Gastroesophageal sphincter (tissue), 4 donors: ENCODE results near the gene ANKUB1. TPM values are rescaled to one million over a fixed set of nuclear protein-coding genes. Genes with fewer than 3 reads are reported as not detected.

Experiments
- ATAC-seq: fragments of 150-250 bp; one replicate; pipeline ENCODE4 v1.9.1; 2016; ENCODE audit warnings: mild to moderate bottlenecking, moderate library complexity
- H3K27ac ChIP-seq, 4 donors: fragments of 200-600 bp; sonication (generic) in 3 of 4; 1 replicate in 3 of 4; 2 replicates in 1 of 4; pipeline ENCODE4 v1.5.1; 2016 to 2019
- H3K27me3 ChIP-seq: fragments of 200-600 bp; sonication (generic); one replicate; pipeline ENCODE4 v1.5.1; 2019
- H3K36me3 ChIP-seq, 2 donors: fragments of 200-600 bp; sonication (generic); one replicate each; pipeline ENCODE4 v1.5.1; 2019; ENCODE audit warnings: control low read depth in 1 of 2
- H3K4me1 ChIP-seq, 3 donors: fragments of 200-600 bp; sonication (generic); 1 replicate in 2 of 3; 2 replicates in 1 of 3; pipeline ENCODE4 v1.5.1; 2016 to 2019; ENCODE audit warnings: control low read depth in 2 of 3
- H3K4me3 ChIP-seq, 2 donors: fragments of 200-600 bp; sonication (generic); one replicate each; pipeline ENCODE4 v1.5.1; 2019; ENCODE audit warnings: mild to moderate bottlenecking in 1 of 2, moderate library complexity in 1 of 2
- H3K9me3 ChIP-seq, 3 donors: fragments of 200-600 bp; sonication (generic); one replicate each; pipeline ENCODE4 v1.5.1; 2017 to 2019; ENCODE audit warnings: control low read depth in 2 of 3
- EP300 ChIP-seq: sonication (generic); formaldehyde crosslinking; IDR thresholded peaks from one replicate; pipeline ENCODE4 v1.6.1; 2017; ENCODE audit warnings: antibody characterized with exemption, mild to moderate bottlenecking
- POLR2A ChIP-seq, 2 donors: fragments of 450-650 bp; IDR thresholded peaks; one replicate each; pipeline ENCODE4 v1.6.1; 2017; ENCODE audit warnings: antibody characterized with exemption in 2 of 2, mild to moderate bottlenecking in 2 of 2, moderate library complexity in 1 of 2
- POLR2AphosphoS5 ChIP-seq: sonication (generic); formaldehyde crosslinking; IDR thresholded peaks from one replicate; pipeline ENCODE4 v1.6.1; 2017; ENCODE audit warnings: antibody characterized with exemption
- WGBS, 2 donors: methylation state at CpG; one replicate each; pipeline ENCODE4 v1.1.5; 2018; ENCODE audit warnings: low coverage in 1 of 2; 5-methylcytosine and 5-hydroxymethylcytosine counted together
- total RNA-seq, 4 donors: library from RNA; depleted of rRNA; stranded (reverse); fragments of >200 nt; gene quantifications; one replicate each; pipeline ENCODE4 v1.1.0, GENCODE V29; 2016
- TF ChIP-seq, protein P1 (sequence below), 4 experiments: fragments of 200-600 bp in 2 of 4; fragments of 450-650 bp in 2 of 4; sonication (generic) in 1 of 4; IDR thresholded peaks; one replicate each; pipeline ENCODE4 v1.5.1; 2017 to 2019; ENCODE audit warnings: antibody characterized with exemption in 4 of 4, mild to moderate bottlenecking in 2 of 4, moderate library complexity in 2 of 4

ANKUB1 gene
- total RNA-seq, 4 donors from 2014 or later: not detected

DNA sequence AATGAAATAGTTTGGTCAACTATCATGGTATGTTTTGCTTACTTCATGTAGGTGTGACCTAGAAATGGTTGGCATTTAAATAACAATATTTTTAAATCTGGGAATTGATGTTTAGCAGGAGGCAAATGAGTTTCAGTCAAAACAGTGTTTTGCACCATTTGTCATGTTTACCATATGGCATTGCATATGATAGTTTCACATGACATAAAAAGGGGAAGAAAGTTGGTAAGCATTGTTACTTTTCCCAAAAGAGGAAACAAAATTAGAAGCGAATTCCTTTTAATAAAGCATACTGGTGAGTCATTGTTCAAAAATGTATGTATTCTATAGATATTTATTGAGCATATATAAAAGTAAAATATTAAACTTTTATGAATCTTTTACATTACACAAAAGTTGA, 23.0 kb upstream of the ANKUB1 start:
- Histone ChIP-seq H3K27me3 (no peaks in the 10 kb centered on the region), H3K27ac (peak overlapping the region; percentile 39 to 98 (median 95)), H3K36me3 (no peaks in the 10 kb centered on the region), H3K9me3 (no peaks in the 10 kb centered on the region), H3K4me3 (peak overlapping the region; percentile 75 to 89), H3K4me1 (peaks cover 8 to 64% (median 19%) of the 10 kb centered on the region in 3 donors)
- WGBS, 2 donors: 61 to 88% methylated on average over 1 of the region's 1 CpG
- TF ChIP-seq EP300: no peak
- TF ChIP-seq, protein P1, sequence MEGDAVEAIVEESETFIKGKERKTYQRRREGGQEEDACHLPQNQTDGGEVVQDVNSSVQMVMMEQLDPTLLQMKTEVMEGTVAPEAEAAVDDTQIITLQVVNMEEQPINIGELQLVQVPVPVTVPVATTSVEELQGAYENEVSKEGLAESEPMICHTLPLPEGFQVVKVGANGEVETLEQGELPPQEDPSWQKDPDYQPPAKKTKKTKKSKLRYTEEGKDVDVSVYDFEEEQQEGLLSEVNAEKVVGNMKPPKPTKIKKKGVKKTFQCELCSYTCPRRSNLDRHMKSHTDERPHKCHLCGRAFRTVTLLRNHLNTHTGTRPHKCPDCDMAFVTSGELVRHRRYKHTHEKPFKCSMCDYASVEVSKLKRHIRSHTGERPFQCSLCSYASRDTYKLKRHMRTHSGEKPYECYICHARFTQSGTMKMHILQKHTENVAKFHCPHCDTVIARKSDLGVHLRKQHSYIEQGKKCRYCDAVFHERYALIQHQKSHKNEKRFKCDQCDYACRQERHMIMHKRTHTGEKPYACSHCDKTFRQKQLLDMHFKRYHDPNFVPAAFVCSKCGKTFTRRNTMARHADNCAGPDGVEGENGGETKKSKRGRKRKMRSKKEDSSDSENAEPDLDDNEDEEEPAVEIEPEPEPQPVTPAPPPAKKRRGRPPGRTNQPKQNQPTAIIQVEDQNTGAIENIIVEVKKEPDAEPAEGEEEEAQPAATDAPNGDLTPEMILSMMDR (IDR thresholded peaks at IDR 0.05): no peak
- TF ChIP-seq POLR2AphosphoS5: no peak
- no peak for TF ChIP-seq POLR2A (IDR thresholded peaks at IDR 0.05)
- no peak for ATAC-seq

- ATAC-seq: peak; percentile 4
- TF ChIP-seq POLR2A (IDR thresholded peaks at IDR 0.05) (no peak), EP300 (no peak), POLR2AphosphoS5 (no peak)
- TF ChIP-seq, protein P1 (IDR thresholded peaks at IDR 0.05): no peak
- peak overlapping the region; percentile 93 to 98 (median 96) for H3K27ac ChIP-seq
- H3K36me3 ChIP-seq: no peaks in the 10 kb centered on the region
- 0% methylated on average over 4 to 17 of the region's 29 CpGs for WGBS, 2 donors
- H3K27me3 ChIP-seq: no peaks in the 10 kb centered on the region
- H3K9me3 ChIP-seq: no peaks in the 10 kb centered on the region
- H3K4me3 ChIP-seq: peak overlapping the region; percentile 75 to 89
- peaks cover 8 to 55% (median 19%) of the 10 kb centered on the region in 3 donors for H3K4me1 ChIP-seq
These were observed 21.3 kb upstream of the ANKUB1 start for GRCh38 chr3:149813367-149814281.

DNA sequence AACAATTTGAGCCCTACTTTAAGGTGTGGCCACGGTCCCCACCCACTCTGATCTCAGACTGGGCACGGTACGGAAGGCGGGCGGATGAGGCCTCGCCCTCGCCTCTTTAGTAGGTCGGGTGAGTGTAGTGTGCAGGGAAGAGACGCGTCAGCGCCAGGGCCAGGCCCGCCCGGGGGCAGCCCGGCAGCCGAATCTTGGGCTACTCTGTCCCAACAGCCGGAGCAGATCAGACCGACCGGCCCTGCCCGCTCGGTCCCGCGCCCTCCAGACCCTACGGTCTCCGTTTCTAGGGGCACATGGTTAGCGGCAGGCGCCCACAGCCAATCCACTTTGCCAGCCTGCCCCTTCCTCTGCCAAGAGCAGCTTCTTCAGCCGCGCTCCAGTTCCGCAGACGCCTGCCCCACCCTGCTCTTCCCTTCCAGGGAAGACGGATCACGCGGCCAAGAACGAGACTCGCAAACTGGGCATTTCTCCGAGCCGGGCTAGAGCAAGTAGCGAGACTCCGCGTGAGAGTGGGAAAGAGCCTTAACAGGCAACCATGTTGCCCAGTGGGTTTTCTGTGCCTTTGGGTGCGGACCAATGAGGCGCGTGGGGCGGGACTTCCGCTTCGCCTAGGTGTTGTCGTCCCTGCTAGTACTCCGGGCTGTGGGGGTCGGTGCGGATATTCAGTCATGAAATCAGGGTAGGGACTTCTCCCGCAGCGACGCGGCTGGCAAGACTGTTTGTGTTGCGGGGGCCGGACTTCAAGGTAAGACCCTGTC, 20.4 kb upstream of the ANKUB1 start, which contains the start of gene RNF13:
Gene RNF13, plus strand, starts transcription at position 610 of the 761 bp plus-strand sequence. CDS start 32,812 bp downstream, outside the sequence.
- Histone ChIP-seq H3K9me3 (no peaks in the 10 kb centered on the region), H3K4me3 (peak within 1 kb of the TSS; percentile 75 to 89), H3K27me3 (no peaks in the 10 kb centered on the region), H3K36me3 (no peaks in the 10 kb centered on the region), H3K4me1 (peaks cover 8 to 53% (median 19%) of the 10 kb centered on the region in 3 donors), H3K27ac (peak within 1 kb of the TSS; percentile 93 to 98 (median 96))
- WGBS, 2 donors: 0% methylated on average over 3 to 6 of the region's 56 CpGs
- peak; percentile 96 for ATAC-seq
- TF ChIP-seq POLR2AphosphoS5 (peak; percentile 75), EP300 (no peak), POLR2A (IDR thresholded peaks at IDR 0.05) (peak; percentile 75 to 78)
- TF ChIP-seq, protein P1 (IDR thresholded peaks at IDR 0.05): no peak

DNA sequence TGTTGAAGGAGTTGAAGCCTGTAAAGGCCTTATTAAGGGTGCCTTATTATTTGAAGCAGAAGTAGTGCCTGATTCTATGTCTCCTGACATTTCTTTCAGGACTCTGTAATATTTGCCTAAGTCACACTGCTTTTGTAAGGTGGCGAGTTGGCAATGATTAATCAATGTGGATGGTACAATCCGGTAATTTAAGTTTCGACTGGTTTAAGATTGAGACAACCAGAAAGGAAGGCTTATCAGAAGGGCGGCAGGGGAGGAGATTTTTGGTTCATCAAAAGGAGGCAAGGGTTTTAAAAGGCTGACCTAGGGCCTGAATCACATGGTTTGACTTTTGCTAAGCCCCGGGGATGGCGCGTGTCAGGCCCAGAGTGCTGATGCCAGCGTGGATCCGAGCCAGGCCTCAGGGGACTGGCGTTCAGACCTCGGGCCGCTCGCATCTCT, 19.8 kb upstream of the ANKUB1 start:
- Histone ChIP-seq H3K4me1 (peaks cover 8 to 47% (median 19%) of the 10 kb centered on the region in 3 donors), H3K36me3 (no peaks in the 10 kb centered on the region), H3K9me3 (no peaks in the 10 kb centered on the region), H3K27me3 (no peaks in the 10 kb centered on the region), H3K4me3 (peak overlapping the region; percentile 75 to 89), H3K27ac (peak overlapping the region; percentile 93 to 98 (median 96))
- TF ChIP-seq, protein P1 (IDR thresholded peaks at IDR 0.05): no peak
- 22 to 24% methylated on average over 11 to 13 of the region's 13 CpGs for WGBS, 2 donors
- ATAC-seq: no peak
